GM18508 (cell line): ENCODE data around the gene NFASC.

Experiments used
- ATAC-seq: cut with Tn5 transposase; IDR thresholded peaks from one replicate; pipeline ENCODE4 v1.9.1; 2021; ENCODE audit warnings: moderate number of reproducible peaks; ENCODE audit not compliant: insufficient read depth, unreplicated experiment

The NFASC gene

GRCh38 chr1:204975568-204976235, 105.0 kb downstream of the NFASC start:
- no peak for ATAC-seq

GRCh38 chr1:204976646-204977045, 106.0 kb downstream of the NFASC start:
- no peak for ATAC-seq

GRCh38 chr1:204977318-204977717, 106.7 kb downstream of the NFASC start:
- ATAC-seq: no peak

- no peak for ATAC-seq
These were observed 108.1 kb downstream of the NFASC start for GRCh38 chr1:204978782-204979181.

GRCh38 chr1:204979306-204979705, 108.6 kb downstream of the NFASC start:
- ATAC-seq: no peak

- ATAC-seq: no peak
These were observed 109.4 kb downstream of the NFASC start for GRCh38 chr1:204979891-204980649.

GRCh38 chr1:204980840-204981405, 110.3 kb downstream of the NFASC start:
- ATAC-seq: no peak

- ATAC-seq: no peak
These were observed 112.5 kb downstream of the NFASC start for GRCh38 chr1:204983136-204983535.

- ATAC-seq: no peak
These were observed 113.2 kb downstream of the NFASC start for GRCh38 chr1:204983881-204984280.

- ATAC-seq: no peak
These were observed 113.8 kb downstream of the NFASC start for GRCh38 chr1:204984499-204984898.

- ATAC-seq: no peak
These were observed 115.5 kb downstream of the NFASC start for GRCh38 chr1:204986181-204986580.

- no peak for ATAC-seq
These were observed 117.0 kb downstream of the NFASC start for GRCh38 chr1:204987689-204988088.

GRCh38 chr1:204988196-204988595, 117.5 kb downstream of the NFASC start:
- no peak for ATAC-seq

GRCh38 chr1:204989266-204990058, 118.8 kb downstream of the NFASC start:
- no peak for ATAC-seq

- ATAC-seq: no peak
These were observed 119.5 kb downstream of the NFASC start for GRCh38 chr1:204990059-204990664.

- no peak for ATAC-seq
These were observed 120.2 kb downstream of the NFASC start for GRCh38 chr1:204990721-204991341.

- ATAC-seq: no peak
These were observed 120.7 kb downstream of the NFASC start for GRCh38 chr1:204991342-204991844.

- ATAC-seq: no peak
These were observed 121.7 kb downstream of the NFASC start for GRCh38 chr1:204992201-204992997.

- no peak for ATAC-seq
These were observed 122.3 kb downstream of the NFASC start for GRCh38 chr1:204992998-204993314.
